AG08395 (cell line): ENCODE results near the gene PIGB.
"Not testable (repeated sequence)": the region's sequence is repeated elsewhere in the genome, so short reads cannot be mapped to it uniquely, and the experiment has no call there.

Experiments used
- DNase-seq: peaks from one replicate; pipeline ENCODE4 v3.0.0; 2012; ENCODE audit warnings: mixed read lengths, low spot score

PIGB gene

GRCh38 chr15:55302801-55303200, 16.2 kb upstream of the PIGB start:
- not testable (repeated sequence) for DNase-seq

- peak; percentile 36 for DNase-seq
Observed at GRCh38 chr15:55319537-55320237, 665 bp downstream of the PIGB start.

GRCh38 chr15:55320238-55320550, 1.2 kb downstream of the PIGB start:
- peak; percentile 15 for DNase-seq

- DNase-seq, result no peak
Observed at GRCh38 chr15:55320963-55321362, 1.9 kb downstream of the PIGB start.

- no peak for DNase-seq
Observed at GRCh38 chr15:55322467-55322866, 3.4 kb downstream of the PIGB start.

- DNase-seq, result no peak
Observed at GRCh38 chr15:55327387-55327786, 8.4 kb downstream of the PIGB start.

- DNase-seq, result no peak
Observed at GRCh38 chr15:55334371-55334770, 15.3 kb downstream of the PIGB start.

GRCh38 chr15:55334997-55335396, 16.0 kb downstream of the PIGB start:
- DNase-seq, result no peak

- no peak for DNase-seq
Observed at GRCh38 chr15:55337160-55337559, 18.1 kb downstream of the PIGB start.

- peak; percentile 12 for DNase-seq
Observed at GRCh38 chr15:55343168-55343567, 24.1 kb downstream of the PIGB start.

GRCh38 chr15:55344206-55344605, 25.2 kb downstream of the PIGB start:
- peak; percentile 52 for DNase-seq

GRCh38 chr15:55348281-55348778, 29.3 kb downstream of the PIGB start:
- DNase-seq, result no peak

GRCh38 chr15:55349282-55349681, 30.3 kb downstream of the PIGB start:
- DNase-seq, result no peak

- no peak for DNase-seq
Observed at GRCh38 chr15:55353025-55353424, 34.0 kb downstream of the PIGB start.

GRCh38 chr15:55356985-55357585, 38.1 kb downstream of the PIGB start:
- no peak for DNase-seq

- peak; percentile 38 for DNase-seq
Observed at GRCh38 chr15:55357774-55358173, 38.8 kb downstream of the PIGB start.

GRCh38 chr15:55358471-55358870, 39.4 kb downstream of the PIGB start:
- no peak for DNase-seq

GRCh38 chr15:55360256-55360655, 41.2 kb downstream of the PIGB start:
- DNase-seq, result no peak

- DNase-seq, result no peak
Observed at GRCh38 chr15:55361048-55361447, 42.0 kb downstream of the PIGB start.

- no peak for DNase-seq
Observed at GRCh38 chr15:55362641-55363040, 43.6 kb downstream of the PIGB start.

GRCh38 chr15:55366981-55367380, 48.0 kb downstream of the PIGB start:
- DNase-seq, result no peak

GRCh38 chr15:55372701-55373440, 53.8 kb downstream of the PIGB start:
- no peak for DNase-seq

- DNase-seq, result no peak
Observed at GRCh38 chr15:55379095-55379494, 60.1 kb downstream of the PIGB start.
